Measurements from ENCODE around the gene CCL1.

DNA sequence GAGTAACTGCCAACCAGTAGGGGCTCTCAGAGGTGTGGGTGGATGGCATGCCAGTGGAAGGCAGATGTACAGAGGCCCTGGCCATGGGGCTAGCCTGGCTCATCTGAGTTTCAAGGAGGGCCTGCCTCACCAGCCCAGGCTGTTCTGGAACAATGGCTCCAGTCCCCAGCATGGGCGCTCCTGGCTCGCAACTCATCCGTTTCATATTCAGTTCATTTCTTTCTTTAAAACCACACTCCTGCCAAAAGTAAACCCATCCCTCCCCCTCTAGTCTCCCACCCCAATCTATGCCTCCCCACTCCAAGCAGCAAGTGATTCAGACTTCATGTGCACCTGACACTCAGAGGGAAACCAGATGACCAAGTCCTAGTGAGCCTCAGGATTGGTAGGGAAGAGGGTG lies 4.4 kb downstream of the CCL1 start:
- TF ChIP-seq, protein P1, sequence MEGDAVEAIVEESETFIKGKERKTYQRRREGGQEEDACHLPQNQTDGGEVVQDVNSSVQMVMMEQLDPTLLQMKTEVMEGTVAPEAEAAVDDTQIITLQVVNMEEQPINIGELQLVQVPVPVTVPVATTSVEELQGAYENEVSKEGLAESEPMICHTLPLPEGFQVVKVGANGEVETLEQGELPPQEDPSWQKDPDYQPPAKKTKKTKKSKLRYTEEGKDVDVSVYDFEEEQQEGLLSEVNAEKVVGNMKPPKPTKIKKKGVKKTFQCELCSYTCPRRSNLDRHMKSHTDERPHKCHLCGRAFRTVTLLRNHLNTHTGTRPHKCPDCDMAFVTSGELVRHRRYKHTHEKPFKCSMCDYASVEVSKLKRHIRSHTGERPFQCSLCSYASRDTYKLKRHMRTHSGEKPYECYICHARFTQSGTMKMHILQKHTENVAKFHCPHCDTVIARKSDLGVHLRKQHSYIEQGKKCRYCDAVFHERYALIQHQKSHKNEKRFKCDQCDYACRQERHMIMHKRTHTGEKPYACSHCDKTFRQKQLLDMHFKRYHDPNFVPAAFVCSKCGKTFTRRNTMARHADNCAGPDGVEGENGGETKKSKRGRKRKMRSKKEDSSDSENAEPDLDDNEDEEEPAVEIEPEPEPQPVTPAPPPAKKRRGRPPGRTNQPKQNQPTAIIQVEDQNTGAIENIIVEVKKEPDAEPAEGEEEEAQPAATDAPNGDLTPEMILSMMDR (IDR thresholded peaks at IDR 0.05) = no peak
- TF ChIP-seq POLR2A (IDR thresholded peaks at IDR 0.05) = no peak
